HG02840 (cell line): ENCODE data around the gene LTB4R.
"Not testable (repeated sequence)": the region's sequence is repeated elsewhere in the genome, so short reads cannot be mapped to it uniquely, and the experiment has no call there.

Source experiments
- ATAC-seq: cut with Tn5 transposase; IDR thresholded peaks from one replicate; pipeline ENCODE4 v1.9.1; 2021; ENCODE audit warnings: mild to moderate bottlenecking, moderate library complexity, moderate number of reproducible peaks; ENCODE audit not compliant: unreplicated experiment, low FRiP score

Gene LTB4R

DNA sequence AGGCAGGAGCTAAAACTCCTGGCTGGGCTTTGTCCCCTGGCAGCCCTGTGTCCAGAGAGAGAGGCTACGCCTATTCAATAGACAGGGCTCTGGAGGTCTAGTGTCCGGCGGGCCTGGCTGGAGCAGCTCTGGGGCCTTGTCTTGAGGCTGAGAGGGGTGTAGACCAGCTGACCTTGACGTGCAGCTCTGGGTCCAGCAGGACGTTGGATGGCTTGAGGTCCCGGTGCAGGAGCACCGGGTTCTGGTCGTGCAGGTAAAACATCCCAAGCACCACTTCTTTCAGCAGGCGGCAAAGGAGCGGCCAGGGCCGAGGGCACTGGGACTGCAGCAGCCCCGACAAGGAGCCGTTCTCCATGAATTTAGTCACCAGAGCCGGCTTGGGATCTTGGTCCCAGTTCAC is 27.5 kb downstream of the LTB4R start:
- no peak for ATAC-seq

DNA sequence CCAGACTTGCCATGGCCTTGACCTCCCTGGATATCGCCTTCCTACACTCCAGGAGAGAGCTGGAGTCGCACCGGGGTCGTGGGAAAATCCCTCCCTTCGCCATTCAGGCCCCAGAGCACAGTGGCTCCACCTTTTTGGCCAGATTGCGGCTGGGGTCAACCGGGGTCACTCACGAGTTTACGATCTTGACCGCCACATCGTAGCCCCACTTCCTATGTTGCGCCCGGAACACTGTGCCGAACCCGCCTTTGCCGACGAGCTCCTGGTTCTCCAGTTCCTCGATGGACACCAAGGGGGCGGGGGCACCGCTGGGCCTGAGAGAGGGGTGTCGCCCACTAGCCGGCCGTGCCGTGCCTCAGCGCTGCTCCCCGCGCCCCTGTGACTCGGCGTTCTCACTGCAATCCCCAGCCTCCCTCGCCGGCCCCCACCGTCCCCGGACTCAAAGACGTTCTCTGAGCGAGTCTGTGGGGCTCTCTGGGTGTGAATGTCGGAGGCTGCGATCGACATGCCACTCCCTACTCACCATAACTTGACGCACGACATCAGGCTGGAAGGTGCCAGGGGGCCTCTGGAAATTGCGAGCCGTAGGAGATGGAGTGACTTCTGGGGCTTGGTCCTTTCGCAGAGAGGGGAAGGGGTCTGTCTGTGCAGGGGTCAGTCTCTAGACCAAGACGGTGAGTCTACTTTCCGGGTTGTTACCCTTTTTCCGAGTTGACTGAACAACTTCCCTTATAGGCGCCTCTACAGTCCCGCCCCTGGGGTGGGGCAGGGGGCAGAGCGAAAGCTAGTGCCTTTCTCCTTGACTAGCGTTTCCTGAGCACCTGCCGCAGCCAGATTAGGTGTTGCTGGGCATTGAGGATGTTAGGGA is 28.2 kb downstream of the LTB4R start, which contains the start of gene RIPK3:
RIPK3 (minus strand) TSS at position 708 of the 868 bp plus-strand sequence; CDS start at position 543, 165 bp downstream.
- peak; percentile 77 for ATAC-seq

DNA sequence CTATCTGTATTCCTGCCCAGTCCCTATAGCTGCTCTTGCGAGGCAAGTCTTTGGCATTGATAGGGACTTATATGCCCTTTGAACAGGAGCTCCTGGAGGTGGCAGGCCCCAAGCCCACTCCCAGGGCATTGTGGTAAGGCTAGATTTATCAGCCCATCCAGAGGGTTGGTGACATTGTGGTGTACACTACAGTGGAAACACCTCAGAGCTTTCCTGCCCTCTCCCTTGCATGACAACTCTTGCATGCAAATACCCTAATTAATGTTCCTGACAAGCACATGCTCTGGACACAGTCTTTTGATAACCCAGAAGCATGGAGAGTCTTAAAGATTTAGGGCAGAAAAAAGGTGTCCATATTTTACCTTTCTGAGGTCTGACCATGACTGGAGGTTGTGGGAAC is 29.3 kb downstream of the LTB4R start:
- ATAC-seq: no peak

DNA sequence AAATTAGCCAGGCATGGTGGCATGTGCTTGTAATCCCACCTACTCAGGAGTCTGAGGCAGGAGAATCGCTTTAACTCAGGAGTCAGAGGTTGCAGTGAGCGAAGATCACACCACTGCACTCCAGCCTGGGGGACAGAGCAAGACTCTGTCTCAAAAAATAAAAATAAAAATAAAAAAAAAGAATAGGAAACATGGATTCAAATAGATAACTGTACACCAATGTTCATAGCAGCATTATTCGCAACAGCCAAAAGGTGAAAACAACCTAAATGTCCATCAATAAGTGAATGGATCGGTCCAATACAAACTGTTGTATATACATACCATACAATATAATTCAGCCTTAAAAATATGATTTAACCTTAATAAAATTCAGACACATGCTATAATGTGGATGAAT is 31.6 kb downstream of the LTB4R start:
- no peak for ATAC-seq

DNA sequence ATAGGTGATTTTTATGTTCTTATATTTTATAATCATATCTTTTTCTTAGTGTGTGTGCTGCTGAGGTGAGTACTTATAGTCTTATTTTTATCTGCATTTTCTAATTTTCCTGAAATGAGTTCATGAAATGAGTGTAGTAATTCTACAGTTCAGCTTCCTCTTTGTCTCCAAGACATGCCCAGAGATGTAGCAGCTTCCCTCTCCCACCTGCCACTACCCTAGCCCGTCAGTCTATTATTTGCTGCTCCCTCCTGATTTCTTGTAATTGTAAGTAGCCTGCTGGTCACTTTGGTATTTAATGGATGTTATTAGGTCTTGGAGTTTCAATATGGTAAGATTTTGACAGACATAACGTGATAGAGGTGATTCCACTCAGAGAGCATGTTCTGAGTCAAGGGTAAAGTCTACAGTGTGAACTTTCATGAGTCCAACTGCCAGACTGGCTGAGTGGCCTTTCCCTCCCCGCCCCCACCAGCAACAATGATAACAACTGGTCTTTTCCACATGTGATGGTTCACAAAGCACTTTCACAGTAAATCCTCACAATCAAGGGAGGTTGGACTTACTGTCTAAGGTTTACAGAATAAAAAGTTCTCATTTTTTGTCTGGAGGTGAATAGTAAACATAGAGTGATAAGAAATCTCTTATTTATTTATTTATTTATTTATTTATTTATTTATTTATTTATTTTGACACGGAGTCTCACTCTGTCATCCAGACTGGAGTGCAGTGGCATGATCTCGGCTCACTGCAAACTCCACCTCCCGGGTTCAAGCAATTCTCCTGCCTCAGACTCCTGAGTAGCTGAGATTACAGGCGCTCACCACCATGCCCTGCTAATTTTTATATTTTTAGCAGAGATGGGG is 32.7 kb downstream of the LTB4R start:
- no peak for ATAC-seq

DNA sequence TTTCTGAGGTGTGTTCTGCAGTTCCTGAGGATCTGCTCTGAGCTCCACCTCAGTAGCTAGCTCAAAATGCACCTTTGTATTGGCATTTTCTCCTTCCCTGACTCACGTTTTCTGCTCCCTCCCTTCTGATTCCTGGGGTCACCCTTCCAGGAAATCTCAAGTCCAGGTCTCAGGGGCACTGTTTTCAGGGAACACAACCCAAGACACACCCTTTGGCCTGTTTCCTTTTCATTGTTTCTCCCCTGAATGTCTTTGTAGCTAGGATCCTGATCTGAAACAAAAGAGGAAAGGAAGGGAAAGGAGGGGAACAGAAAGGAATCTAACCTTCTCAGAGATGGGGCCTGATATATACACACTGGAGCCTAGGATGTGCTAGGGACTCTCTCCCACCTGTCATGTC is 35.8 kb downstream of the LTB4R start:
- ATAC-seq: no peak

DNA sequence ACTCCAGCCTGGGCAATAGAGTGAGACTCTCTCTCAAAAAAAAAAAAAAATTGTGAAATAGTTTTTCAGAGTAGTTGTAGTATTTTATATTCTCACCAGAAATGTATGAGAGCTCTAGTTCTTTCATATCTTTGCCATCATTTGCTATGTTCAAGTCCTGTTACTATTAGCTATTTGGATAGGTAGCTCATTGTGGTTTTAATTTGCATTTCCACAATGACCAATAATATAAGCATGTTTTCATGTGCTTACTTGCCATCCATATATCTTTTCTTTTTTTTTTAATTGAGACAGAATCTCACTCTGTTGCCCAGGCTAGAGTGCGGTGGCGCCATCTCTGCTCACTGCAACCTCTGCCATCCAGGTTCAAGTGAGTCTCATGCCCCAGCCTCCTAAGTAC is 36.9 kb downstream of the LTB4R start:
- ATAC-seq: no peak

DNA sequence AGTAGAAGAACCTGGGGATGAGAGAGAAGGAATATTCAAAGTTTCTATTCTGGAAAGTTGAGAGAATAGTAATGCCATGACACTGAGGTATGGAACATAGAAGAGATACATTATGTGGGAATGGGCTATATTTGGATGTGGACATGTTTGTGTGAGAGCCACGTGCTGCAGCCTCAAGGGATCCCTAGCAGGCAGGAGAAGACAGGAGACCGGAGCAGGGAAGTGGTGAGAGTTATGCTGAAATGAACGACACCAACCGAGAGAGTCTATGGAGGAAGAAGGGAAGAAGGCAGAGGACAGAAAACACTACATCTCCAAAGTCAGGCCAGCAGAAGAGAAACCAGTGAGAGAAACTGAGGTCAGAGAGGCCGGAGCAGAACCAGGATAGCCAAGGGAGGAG is 38.4 kb downstream of the LTB4R start:
- no peak for ATAC-seq

DNA sequence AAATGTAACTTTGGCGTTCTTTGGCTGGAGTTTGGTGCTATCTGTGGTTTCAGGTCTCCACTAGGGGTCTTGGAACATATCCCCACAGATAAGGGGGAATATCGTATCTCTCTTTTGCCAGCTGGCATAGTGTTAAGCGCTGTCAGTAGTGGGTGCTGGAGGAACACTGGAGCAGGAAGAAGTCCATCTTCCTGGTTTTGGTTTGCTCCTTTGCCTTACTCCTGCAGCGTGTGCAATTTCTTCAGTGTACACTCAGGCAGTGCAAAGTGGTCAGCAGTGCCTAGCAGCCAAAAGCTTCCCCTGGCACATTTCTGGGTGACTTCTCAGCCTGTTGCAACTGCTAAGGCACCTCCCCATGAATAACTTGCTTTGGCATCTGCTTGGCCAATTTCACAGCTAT is 40.2 kb downstream of the LTB4R start:
- ATAC-seq: no peak

DNA sequence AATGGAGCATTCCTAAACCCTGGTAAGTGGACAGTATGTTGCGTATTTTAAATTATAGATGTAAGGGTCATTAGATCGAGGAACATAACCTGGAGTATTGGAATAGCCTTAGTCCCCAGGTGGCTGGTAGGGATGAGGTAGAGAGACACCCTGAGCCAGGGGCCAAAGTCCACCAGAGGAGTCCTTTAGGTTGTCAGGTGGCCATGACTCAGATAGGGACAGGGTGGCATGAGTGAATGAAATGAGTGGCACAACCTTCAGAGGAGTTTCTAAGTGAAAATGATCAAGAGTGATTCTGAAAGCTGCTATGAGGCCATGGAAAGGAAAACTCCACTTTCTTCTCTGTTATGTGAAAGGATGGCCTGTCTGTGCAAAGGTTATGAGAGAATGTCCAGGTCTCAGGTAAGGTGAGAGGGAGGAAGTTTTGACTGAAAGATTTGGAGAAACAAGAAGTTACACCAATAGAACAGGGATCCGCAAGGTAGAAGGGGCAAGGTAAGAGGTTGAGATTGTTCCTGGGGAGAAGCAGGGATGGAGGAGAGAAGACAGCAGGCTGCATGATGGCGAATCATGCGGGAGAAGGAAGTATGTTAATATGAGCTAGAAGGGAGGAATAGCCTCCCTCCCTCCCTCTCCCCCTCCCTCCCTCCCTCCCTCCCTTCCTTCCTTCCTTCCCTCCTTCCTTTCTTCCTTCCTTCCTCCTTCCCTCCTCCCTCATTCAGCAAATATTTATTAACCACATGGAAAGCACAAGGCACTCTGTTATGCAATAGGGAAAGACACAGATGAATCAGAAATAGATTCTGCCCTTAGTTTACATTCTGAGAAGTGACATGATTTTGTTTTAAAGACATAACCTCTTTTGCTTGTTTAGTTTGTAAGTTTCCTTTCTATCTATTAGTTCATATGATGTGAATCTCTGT is 42.5 kb downstream of the LTB4R start:
- no peak for ATAC-seq

DNA sequence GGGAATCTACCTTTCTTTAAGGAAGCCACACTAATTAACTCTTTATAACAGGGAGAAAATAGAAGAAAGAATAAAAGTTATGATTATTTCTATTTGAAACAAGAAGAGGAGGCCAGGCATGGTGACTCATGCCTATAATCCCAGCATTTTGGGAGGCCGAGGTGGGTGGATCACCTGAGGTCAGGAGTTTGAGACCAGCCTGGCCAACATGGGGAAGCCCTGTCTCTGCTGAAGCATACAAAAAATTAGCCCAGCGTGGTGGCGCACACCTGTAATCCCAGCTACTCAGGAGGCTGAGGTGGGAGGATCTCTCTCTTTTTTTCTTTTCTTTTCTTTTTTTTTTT is 43.2 kb downstream of the LTB4R start:
- not testable (repeated sequence) for ATAC-seq

DNA sequence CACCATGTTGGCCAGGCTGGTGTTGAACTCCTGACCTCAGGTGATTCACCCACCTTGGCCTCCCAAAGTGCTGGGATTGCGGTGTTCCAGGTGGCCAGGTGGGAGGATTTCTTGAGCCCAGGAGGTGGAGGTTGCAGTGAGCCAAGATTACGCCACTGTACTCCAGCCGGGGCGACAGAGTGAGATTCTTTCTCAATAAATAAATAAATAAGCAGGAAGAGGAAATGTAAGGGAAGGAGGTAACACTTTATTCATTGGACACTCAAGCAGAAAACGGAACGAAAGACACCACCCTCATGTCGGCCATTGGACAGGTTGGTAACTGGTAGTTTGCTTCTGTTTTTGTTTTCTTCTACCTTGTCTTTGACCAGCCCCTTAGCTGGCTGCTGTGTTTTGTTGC is 43.7 kb downstream of the LTB4R start:
- no peak for ATAC-seq

DNA sequence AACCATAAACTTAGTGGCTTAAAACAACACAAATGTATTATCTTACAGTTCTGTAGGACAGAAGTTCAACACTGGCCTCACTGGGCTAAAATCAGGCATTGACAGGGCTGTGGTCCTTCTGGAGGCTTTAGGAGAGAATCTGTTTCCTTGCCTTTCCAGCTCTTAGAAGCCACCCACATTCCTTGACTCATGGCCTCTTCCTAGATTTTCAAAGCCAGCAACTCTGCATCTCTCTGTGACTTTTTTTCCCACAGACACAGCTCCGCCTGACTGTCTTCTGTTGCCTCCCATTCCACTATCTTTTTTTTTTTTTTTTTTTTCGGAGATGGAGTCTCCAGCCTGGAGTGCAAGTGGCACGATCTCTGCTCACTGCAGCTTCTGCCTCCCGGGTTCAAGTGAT is 44.9 kb downstream of the LTB4R start:
- ATAC-seq: no peak

DNA sequence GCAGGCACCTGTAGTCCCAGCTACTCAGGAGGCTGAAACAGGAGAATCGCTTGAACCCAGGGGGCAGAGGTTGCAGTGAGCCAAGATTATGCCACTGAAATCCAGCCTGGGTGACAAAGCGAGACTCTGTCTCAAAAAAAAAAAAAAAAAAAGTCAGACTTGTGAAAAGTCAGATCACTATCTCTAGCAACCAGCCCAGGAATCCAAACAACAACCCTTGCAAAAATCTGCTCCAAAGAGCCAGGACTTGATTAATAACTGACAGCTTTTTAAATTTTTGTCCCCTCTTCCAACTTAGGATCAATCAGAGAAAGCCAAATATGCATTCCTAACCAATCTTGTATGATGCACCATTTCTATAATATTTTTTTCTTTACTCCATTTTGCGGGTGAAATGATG is 49.0 kb downstream of the LTB4R start:
- ATAC-seq: no peak

DNA sequence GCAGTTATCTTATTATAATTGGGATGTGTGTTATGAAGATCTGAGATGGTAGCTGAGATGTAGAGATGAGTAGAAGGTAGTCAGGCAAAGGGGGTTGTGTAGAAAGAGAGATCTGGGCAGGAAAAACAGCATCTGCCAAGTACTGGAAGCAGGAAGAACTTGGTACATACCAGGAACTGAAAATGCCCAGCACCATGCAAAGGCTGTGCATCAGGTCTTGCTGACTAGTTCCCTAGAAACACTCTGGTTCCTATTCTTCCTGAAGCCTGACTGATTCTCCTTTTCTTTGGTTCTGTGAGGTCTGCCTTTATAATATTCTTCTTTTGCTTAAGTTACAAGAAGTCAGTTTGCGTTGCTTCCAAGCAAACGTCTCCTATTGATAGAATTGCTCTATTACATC is 50.0 kb downstream of the LTB4R start:
- ATAC-seq: no peak

DNA sequence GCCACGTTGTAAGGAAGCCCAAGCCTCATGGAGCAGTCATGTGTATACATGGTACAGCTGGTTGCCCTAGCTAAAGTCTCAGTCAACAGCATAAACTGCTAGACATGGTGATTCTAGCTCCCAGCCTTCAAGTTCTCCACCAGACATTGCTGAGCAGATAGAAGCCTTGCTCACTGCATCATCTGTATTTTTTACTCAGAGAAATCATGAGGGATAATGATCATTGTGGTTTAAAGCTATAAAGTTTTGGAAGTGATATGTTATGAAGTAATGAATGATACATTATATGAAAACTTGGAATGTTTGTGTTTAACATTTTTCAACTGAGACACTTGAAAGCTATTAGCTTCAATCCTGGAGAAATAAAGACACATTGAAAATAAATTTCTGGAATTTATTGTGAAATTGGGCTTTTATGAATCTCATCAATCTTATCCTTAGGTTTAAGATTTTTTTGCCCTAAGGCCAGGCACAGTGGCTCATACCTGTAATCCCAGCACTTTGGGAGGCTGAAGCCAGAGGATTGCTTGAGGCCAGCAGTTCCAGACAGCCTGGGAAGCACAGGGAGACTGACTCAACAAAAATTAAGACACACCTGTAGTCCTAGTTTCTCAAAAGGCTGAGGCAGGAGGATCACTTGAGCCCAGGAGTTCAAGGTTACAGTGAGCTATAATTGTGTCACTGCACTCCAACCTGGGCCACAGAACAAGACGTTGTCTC is 51.1 kb downstream of the LTB4R start:
- no peak for ATAC-seq

DNA sequence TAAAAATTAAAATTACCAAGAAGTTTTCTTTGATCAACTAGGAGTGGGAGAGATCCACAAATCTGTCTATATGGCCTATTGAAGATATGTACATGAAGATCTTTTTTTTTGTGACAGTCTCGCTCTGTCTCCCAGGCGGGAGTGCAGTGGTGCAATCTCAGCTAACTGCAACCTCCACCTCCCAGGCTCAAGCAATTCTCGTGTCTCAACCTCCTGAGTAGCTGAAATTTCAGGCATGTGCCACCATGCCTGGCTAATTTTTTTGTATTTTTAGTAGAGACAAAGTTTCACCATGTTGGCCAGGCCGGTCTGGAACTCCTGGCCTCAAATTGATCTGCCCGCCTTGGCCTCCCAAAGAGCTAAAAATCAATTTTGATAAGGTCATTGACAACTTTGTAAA is 52.1 kb downstream of the LTB4R start:
- no peak for ATAC-seq

DNA sequence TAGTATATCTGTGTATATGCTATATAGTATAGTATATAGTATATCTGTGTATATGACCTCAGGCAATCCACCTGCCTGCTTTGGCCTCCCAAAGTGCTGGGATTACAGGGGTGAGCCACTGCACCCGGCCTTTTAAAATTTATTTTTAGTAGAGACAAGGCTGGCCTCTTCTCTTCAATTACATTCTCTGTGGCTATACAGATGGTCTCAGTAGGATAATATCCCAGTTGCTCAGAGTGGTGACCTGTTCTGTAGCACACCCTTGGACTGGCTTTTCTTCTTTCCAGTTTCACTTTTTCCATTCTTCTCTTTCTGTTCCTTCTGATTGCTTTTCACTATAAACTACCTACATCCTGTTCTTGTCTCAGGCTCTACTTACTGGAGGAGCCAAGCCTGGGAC is 53.5 kb downstream of the LTB4R start:
- ATAC-seq: no peak

DNA sequence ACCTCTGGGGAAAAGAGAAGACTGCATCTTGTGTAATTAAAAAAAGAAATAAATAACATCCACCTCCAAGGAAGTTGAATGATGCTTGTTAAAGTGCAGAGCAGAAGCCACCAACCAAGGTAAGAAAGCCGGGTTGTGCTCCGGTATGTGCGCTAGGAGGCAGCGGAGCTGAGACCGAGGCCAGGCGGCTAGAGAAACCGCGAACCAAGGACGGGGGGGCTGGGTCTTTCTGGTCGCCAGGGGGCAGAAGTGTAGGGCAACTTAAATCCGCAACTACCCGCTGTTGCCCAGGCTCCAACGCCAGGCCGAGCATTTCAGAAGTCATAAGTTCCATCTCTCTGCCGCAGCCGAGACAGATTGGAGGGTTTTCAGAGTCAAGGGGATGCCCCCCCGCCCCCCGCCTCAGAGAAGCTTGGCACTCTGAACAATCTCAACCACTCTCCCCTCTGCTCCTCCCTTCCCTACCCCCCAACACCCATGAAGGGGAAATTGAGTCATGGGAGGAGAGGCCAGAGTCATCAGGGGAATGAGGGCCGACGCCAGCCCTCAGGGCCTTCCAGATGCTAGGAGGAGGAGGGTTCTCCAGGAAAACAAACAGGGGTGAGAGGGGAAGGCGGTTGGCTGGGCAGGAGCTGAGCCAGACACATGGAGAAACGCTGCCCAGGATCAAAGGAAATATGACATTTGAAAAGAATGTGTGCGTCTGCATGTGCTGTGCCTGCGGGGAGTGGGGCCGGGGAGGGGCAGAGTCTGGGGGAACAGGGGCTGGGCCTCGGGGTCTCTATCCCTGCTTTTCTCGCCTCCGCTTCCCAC is 54.5 kb downstream of the LTB4R start:
- no peak for ATAC-seq
